Measurements from ENCODE around the gene NPR3.

Gene NPR3

DNA sequence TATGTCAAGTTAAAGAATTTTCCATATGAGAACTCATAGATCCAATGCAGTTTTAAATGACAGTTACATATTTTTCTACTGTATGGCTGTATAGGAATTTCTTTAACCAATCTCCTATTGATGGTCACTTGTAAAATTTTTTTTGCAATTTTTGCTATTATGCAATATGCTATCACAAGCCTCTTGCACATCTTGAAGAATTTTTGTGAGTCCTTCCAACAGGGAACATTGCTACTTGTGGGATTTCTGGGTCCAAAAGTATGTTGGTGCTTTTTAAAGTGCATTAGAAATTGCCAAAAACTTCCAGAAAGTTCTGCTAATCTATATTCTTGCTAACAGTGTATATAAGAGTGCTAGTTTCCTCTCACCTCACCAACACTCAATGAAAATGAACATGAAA lies 65.1 kb downstream of the NPR3 start:
- H3K36me3 ChIP-seq: no peaks in the 10 kb centered on the region
- no peaks in the 10 kb centered on the region for H3K4me1 ChIP-seq (ENCODE audit: control insufficient read depth in 1 of 2, insufficient read depth in 1 of 2, low read depth in 1 of 2, low read length in 1 of 2)
- H3K27ac ChIP-seq: no peak overlapping the region
- H3K9me3 ChIP-seq: no peaks in the 10 kb centered on the region
- H3K27me3 ChIP-seq: no peaks in the 10 kb centered on the region
- no peak overlapping the region for H3K4me3 ChIP-seq (ENCODE audit: low read depth in 1 of 2, low read length in 1 of 2)
- TF ChIP-seq, protein P1, sequence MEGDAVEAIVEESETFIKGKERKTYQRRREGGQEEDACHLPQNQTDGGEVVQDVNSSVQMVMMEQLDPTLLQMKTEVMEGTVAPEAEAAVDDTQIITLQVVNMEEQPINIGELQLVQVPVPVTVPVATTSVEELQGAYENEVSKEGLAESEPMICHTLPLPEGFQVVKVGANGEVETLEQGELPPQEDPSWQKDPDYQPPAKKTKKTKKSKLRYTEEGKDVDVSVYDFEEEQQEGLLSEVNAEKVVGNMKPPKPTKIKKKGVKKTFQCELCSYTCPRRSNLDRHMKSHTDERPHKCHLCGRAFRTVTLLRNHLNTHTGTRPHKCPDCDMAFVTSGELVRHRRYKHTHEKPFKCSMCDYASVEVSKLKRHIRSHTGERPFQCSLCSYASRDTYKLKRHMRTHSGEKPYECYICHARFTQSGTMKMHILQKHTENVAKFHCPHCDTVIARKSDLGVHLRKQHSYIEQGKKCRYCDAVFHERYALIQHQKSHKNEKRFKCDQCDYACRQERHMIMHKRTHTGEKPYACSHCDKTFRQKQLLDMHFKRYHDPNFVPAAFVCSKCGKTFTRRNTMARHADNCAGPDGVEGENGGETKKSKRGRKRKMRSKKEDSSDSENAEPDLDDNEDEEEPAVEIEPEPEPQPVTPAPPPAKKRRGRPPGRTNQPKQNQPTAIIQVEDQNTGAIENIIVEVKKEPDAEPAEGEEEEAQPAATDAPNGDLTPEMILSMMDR (IDR thresholded peaks at IDR 0.05): no peak

DNA sequence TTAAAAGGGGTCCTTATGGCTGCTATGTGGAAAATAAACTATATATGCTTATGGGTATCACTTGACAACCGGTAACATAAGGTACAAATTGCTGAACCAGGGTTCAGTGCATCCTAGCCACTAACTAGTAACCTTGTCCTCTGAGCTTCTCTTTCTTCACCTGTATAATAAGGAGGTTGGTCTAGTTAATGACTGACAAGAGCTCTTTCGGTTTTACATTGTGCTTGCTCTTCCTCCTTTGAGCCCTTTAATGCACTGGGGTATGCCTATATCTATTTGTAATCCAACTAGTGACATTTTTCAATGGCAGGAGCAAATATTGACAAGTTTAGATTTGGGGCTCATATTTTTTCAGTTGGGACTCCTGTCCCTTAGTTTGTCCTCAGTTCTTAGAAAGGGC lies 66.1 kb downstream of the NPR3 start:
- Histone ChIP-seq H3K4me1 (ENCODE audit: control insufficient read depth in 1 of 2, insufficient read depth in 1 of 2, low read depth in 1 of 2, low read length in 1 of 2) (no peaks in the 10 kb centered on the region), H3K27ac (no peak overlapping the region), H3K27me3 (no peaks in the 10 kb centered on the region), H3K9me3 (no peaks in the 10 kb centered on the region), H3K4me3 (ENCODE audit: low read depth in 1 of 2, low read length in 1 of 2) (no peak overlapping the region), H3K36me3 (no peaks in the 10 kb centered on the region)
- TF ChIP-seq, protein P1 (IDR thresholded peaks at IDR 0.05): no peak

DNA sequence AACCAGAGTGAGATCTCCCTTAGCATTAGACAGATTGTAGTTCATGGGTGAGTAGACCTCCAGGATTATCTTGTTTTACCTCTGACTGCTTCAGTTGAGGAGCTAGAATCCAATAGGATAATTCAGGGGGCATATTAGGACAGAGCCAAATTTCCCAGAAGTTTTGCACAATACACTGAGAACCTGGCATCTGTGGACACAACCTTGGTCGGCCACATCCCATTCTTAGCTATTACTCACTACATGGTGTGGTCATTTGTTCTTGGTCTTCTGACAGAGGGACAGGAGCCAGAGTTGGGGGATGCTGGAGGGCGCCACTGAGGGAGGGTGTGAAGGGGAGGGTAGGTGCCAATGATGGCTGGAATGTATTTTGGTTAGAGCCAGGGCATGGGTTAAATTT lies 66.6 kb downstream of the NPR3 start:
- no peak overlapping the region for H3K4me3 ChIP-seq (ENCODE audit: low read depth in 1 of 2, low read length in 1 of 2)
- H3K9me3 ChIP-seq: no peaks in the 10 kb centered on the region
- no peaks in the 10 kb centered on the region for H3K36me3 ChIP-seq
- TF ChIP-seq, protein P1 (IDR thresholded peaks at IDR 0.05): no peak
- no peak overlapping the region for H3K27ac ChIP-seq
- no peaks in the 10 kb centered on the region for H3K27me3 ChIP-seq
- H3K4me1 ChIP-seq (ENCODE audit: control insufficient read depth in 1 of 2, insufficient read depth in 1 of 2, low read depth in 1 of 2, low read length in 1 of 2): no peaks in the 10 kb centered on the region

DNA sequence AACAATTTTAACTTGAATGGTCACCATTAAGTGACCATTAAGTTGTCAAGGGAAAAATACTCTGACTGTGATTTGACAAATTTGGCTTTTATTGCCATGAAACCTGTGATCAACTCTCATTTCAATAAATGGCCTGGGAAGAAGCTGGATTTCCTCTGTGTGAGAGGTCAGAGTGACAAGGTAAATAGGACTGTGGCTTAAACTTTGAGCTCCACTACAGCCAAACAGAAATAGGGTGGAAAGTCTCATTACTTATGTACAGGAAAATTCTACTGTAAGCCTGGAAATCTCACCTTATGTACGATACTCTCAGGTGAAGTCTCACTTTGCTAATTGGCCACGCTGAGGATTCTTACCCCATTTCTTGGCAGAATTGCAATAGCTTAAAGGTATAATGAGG lies 67.3 kb downstream of the NPR3 start:
- Histone ChIP-seq H3K4me1 (ENCODE audit: control insufficient read depth in 1 of 2, insufficient read depth in 1 of 2, low read depth in 1 of 2, low read length in 1 of 2) (no peaks in the 10 kb centered on the region), H3K27me3 (no peaks in the 10 kb centered on the region), H3K36me3 (no peaks in the 10 kb centered on the region), H3K9me3 (no peaks in the 10 kb centered on the region), H3K4me3 (ENCODE audit: low read depth in 1 of 2, low read length in 1 of 2) (no peak overlapping the region), H3K27ac (no peak overlapping the region)
- TF ChIP-seq, protein P1 (IDR thresholded peaks at IDR 0.05): no peak

DNA sequence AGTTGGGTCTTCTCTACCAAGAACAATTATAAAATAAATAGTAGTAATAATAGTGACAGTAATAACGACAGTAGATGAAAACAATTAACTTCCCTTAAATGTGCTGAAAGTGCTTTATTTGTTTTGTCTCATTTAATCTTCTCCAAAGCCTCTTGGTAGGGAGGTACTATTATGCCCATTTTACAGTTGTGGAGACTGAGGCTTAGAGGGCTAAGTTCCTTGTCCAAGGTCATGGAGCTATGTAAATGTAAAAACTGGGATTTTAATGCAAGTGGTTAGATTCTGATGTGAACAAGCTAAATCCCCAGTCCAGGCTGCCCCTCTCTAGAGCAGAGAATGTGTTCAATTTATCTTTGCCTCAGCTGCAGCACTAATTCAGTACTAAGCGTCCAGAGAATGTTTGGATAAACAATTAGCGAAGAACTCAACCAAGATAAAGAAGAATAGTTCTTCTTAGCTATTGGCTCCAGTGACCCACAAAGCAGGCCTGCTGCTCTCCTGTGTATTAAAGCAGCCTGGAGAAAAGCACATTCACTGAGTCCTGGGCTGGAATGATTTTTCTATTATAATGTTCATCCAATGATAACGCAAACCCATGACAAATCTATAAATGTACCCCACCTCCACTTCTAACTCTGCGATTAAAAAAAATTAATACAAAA lies 68.8 kb downstream of the NPR3 start:
- TF ChIP-seq, protein P1 (IDR thresholded peaks at IDR 0.05): no peak
- Histone ChIP-seq H3K27ac (no peak overlapping the region), H3K4me3 (ENCODE audit: low read depth in 1 of 2, low read length in 1 of 2) (no peak overlapping the region), H3K36me3 (no peaks in the 10 kb centered on the region), H3K4me1 (ENCODE audit: control insufficient read depth in 1 of 2, insufficient read depth in 1 of 2, low read depth in 1 of 2, low read length in 1 of 2) (no peaks in the 10 kb centered on the region), H3K27me3 (no peaks in the 10 kb centered on the region), H3K9me3 (no peaks in the 10 kb centered on the region)
